SU-DHL-6 (cell line): ENCODE measurements around the gene ATP6V0E2.

Experiments used
- CTCF ChIP-seq: fragments of 200-600 bp; sonication (generic); IDR thresholded peaks from one replicate; pipeline ENCODE4 v1.5.1; 2017; ENCODE audit warnings: antibody characterized with exemption, mild to moderate bottlenecking, low read length, moderate library complexity; ENCODE audit not compliant: insufficient read depth, poor library complexity, severe bottlenecking
- EZH2phosphoT487 ChIP-seq: fragments of 200-600 bp; sonication (generic), shearing (Covaris generic); conservative IDR thresholded peaks from 2 replicates; pipeline ENCODE4 v1.6.1; 2018; ENCODE audit warnings: mild to moderate bottlenecking, antibody characterized with exemption, low read length, moderate library complexity, mixed read lengths

GRCh38 chr7:149882248-149883047 is 8.7 kb downstream of the ATP6V0E2 start:
- TF ChIP-seq CTCF (no peak), EZH2phosphoT487 (no peak)
